ENCODE results near the gene ATP11A. TPM values are rescaled to one million over a fixed set of nuclear protein-coding genes. Genes with fewer than 3 reads are reported as not detected.

ATP11A gene
- total RNA-seq, 2 experiments from 2014 or later, result 24.7 to 25.6 TPM

DNA sequence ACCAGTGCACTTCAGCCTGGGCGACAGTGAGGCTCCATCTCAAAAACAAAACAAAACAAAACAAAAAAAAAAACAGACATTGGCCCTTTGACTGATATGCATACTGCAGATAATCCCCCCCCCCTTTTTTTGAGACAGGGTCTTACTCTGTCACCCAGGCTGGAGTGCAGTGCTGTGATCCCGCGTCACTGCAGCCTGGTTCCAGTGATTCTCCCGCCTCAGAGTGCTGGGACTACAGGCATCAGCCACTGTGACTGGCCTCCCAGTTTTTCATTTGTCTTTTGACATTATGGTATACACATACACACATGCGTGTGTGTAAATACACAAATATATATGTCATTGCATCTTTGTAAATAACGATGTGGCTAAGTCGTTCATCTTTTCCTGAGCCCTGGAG lies 61.8 kb downstream of the ATP11A start:
- peaks cover 2% of the 10 kb centered on the region for H3K36me3 Mint-ChIP-seq (ENCODE audit: low read depth)
- peaks cover 18% of the 10 kb centered on the region for H3K4me1 Mint-ChIP-seq (ENCODE audit: low read depth)
- DNase-seq, result no peak
- CTCF ChIA-PET, result no interaction called here
- no peaks in the 10 kb centered on the region for H3K27me3 Mint-ChIP-seq (ENCODE audit: low read depth)
- intact Hi-C loops (cut with micrococcal nuclease), result no loop called here
- no peak overlapping the region for H3K4me3 Mint-ChIP-seq
- no peaks in the 10 kb centered on the region for H3K9me3 Mint-ChIP-seq
- H3K27ac Mint-ChIP-seq, result no peak overlapping the region

DNA sequence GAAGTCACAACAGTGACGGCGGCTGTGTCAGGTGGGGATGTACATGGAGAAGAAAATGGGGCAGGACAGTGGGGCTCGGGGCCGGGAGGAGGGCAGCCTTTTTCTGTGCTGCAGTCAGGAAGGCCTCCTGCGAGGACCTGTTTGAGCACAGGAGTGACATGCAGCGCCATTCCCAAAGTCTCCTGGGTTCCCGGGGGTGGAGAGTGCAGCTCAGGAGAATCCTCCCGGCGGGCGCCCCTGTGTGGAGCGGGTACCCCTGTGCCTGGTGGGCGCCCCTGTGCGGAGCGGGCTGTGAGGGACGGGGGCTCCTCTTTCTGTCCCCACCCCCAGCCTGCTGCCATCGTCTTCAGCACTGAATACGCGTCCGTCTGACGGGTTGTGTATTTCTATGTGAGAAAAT lies 62.4 kb downstream of the ATP11A start:
- no peak for DNase-seq
- CTCF ChIA-PET, result no interaction called here
- H3K9me3 Mint-ChIP-seq, result no peaks in the 10 kb centered on the region
- peaks cover 21% of the 10 kb centered on the region for H3K4me1 Mint-ChIP-seq (ENCODE audit: low read depth)
- no peak overlapping the region for H3K27ac Mint-ChIP-seq
- no peaks in the 10 kb centered on the region for H3K27me3 Mint-ChIP-seq (ENCODE audit: low read depth)
- H3K36me3 Mint-ChIP-seq (ENCODE audit: low read depth), result peaks cover 2% of the 10 kb centered on the region
- H3K4me3 Mint-ChIP-seq, result no peak overlapping the region
- intact Hi-C loops (cut with micrococcal nuclease), result no loop called here

DNA sequence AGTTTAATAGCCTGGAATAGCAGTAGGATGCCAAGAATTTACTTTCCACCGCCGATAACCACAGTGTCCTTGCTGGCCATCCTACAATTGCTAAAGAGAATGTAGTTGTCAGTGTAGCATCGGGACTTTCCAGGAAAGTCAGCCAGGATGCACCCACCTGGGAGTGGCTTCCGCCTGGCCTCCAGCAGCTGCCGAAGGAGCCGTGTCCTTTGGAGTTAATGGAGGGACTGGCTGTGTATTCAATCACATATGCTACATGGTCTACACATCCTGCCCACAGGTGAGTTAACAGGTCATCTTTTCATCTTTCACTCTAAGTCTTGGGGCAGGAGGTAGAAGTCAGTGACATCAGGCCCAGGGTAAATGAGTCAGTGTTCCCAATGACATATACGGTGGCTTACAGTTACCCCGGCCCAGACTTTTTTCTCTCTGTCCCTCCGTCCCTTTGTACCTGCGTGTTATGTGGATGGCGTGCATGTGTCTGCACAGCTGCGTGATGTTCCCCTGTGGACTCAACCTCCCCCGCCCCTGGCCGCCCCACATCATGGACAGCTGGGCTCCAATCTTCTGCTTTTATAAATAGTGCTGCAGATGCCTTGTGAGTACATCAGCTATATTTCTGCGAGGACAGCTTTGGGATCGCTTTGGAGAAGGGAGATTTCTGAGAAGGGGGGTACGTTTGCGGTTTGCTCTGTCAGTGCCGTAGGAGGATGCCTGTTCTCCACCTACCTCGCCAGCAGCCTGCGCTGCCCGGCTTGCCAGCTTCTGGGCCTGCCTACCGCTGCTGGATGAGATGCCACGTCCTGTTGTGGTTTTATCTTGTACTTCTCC lies 63.1 kb downstream of the ATP11A start:
- H3K4me3 Mint-ChIP-seq, result peak overlapping the region; percentile 2
- intact Hi-C loops (cut with micrococcal nuclease), result loop anchor here (1.0 kb wide), 2 partner anchors 63 to 120 kb away; partner anchors contain the start of gene ATP11A
- peaks cover 2% of the 10 kb centered on the region for H3K36me3 Mint-ChIP-seq (ENCODE audit: low read depth)
- no peaks in the 10 kb centered on the region for H3K9me3 Mint-ChIP-seq
- peak; percentile 59 for DNase-seq
- CTCF ChIA-PET, result no interaction called here
- peaks cover 24% of the 10 kb centered on the region for H3K4me1 Mint-ChIP-seq (ENCODE audit: low read depth)
- H3K27me3 Mint-ChIP-seq (ENCODE audit: low read depth), result no peaks in the 10 kb centered on the region
- H3K27ac Mint-ChIP-seq, result peak overlapping the region; percentile 11

DNA sequence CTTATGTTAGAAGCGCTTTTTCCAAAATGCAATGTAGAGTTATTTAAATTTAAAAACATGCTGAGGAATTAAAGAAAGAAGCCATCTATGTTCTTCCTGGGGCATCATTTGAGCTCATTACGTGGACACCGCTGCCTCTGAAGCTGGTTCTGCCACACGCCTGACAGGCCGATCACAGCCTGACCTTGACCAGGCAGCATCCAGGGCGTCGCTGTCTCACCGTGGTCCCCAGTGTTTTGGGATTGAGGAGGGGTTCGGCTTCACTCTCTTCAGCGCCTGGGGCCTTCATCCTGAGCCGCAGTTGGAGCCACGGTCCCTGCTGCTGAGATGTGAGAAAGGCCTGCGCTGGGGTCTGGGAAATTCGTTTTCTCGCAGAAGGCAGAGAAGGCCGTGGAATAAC lies 64.0 kb downstream of the ATP11A start:
- intact Hi-C loops (cut with micrococcal nuclease), result loop anchor here (1.0 kb wide), 2 partner anchors 64 to 119 kb away; partner anchors contain the start of gene ATP11A
- no peaks in the 10 kb centered on the region for H3K27me3 Mint-ChIP-seq (ENCODE audit: low read depth)
- H3K9me3 Mint-ChIP-seq, result no peaks in the 10 kb centered on the region
- peaks cover 27% of the 10 kb centered on the region for H3K4me1 Mint-ChIP-seq (ENCODE audit: low read depth)
- CTCF ChIA-PET, result no interaction called here
- peaks cover 2% of the 10 kb centered on the region for H3K36me3 Mint-ChIP-seq (ENCODE audit: low read depth)
- no peak overlapping the region for H3K4me3 Mint-ChIP-seq
- H3K27ac Mint-ChIP-seq, result no peak overlapping the region
- no peak for DNase-seq

DNA sequence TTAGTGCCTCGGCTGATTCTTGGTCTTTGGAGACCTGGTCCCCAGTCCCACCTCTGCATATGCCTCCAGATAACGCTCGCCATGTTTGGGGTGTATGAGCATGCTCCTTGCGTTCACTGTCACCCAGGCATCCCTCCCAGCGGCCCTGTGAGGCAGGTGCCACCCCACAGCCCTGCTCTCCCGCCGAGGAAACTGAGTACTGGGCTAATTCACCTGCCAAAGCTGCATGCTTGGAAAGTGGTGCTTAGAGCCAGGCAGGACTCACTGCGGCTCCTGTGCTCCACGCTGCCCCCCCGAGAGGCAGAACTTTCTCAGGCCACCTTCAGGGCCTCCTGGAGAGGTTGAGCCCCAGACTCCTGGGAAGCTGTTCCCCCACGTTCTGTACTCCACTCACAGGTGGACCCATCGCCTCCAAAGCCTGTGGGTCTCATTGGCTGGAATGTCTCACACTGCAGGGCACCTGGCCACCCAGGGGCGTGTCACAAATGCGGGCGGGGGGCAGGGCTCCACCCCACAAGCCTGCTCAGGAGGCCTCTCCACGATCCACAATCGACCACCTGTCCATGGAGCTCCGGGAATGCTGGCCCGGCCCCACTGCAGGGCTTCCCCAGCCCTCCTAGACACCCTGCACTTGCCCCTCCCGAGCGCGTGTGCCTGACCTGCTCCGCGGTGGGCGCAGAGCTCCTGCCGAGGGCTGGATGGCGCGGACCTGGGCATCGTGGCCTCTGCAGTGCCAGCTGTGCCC lies 64.6 kb downstream of the ATP11A start:
- no peaks in the 10 kb centered on the region for H3K36me3 Mint-ChIP-seq (ENCODE audit: low read depth)

DNA sequence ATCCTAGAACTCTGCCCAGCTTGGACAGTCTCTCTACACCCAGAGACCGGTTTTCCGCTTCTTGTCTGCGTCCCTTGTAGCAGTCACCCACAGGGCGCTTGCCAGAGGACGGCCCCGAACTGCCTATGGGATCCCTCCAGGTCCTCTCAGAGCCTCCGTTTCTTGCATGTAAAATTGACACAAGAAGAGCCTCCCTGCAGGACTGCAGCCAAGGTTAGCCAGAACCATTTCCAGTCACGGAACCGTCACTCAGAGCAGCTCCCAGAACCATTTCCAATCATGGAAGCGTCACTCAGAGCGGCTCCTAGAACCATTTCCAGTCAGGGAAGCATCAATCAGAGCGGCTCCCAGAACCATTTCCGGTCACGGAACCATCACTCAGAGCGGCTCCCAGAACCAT lies 65.5 kb downstream of the ATP11A start:
- intact Hi-C loops (cut with micrococcal nuclease), result no loop called here
- H3K36me3 Mint-ChIP-seq (ENCODE audit: low read depth), result no peaks in the 10 kb centered on the region
- no peaks in the 10 kb centered on the region for H3K27me3 Mint-ChIP-seq (ENCODE audit: low read depth)
- peaks cover 33% of the 10 kb centered on the region for H3K4me1 Mint-ChIP-seq (ENCODE audit: low read depth)
- CTCF ChIA-PET, result no interaction called here
- no peak for DNase-seq
- H3K4me3 Mint-ChIP-seq, result no peak overlapping the region
- H3K9me3 Mint-ChIP-seq, result no peaks in the 10 kb centered on the region
- no peak overlapping the region for H3K27ac Mint-ChIP-seq

More for the DNA sequence above, 64.6 kb downstream of the ATP11A start:
- Mint-ChIP-seq H3K27me3 (ENCODE audit: low read depth) (no peaks in the 10 kb centered on the region), H3K27ac (no peak overlapping the region), H3K4me1 (ENCODE audit: low read depth) (peaks cover 33% of the 10 kb centered on the region), H3K4me3 (no peak overlapping the region), H3K9me3 (no peaks in the 10 kb centered on the region)
- DNase-seq, result no peak
- CTCF ChIA-PET, result no interaction called here
- intact Hi-C loops (cut with micrococcal nuclease), result no loop called here

DNA sequence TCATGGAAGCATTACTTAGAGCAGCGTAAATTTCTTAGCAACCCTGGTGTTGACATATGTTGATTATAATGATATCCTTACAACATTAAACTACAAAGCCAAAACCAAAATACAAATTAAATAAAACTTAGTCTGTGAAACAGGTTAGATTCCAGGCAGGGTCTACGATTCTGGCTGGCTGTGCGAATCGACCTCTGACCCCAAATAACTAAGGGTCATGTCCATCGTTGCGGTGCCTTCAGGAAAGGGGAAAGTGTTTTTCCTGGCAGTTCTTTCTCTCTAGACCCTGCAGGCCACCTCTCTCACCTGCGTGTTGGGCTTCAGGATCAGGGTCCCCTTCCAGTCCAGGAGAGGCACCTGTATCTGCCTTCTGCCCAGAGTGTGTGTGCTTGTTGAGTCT lies 66.2 kb downstream of the ATP11A start:
- no peak overlapping the region for H3K27ac Mint-ChIP-seq

DNA sequence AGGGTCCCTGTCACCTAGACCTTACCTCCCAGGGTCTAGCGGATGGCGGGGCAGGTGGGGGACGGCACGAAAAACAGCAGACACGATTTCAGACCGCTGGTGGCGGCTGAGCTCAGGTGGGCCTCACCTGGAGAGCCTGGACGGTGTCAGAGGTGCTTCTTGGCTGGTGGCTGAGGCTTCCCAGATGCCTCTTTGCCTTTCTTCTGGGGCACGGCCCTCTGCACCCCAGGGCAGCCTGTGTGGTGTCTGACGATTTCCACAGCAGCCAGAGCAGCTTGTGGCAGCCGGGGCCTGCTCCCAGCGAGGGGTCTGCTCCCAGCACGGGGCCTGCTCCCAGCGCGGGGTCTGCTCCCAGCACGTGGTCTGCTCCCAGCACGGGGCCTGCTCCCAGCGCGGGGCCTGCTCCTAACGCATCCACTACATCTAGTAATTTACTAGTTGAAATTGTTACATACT lies 66.7 kb downstream of the ATP11A start:
- Mint-ChIP-seq H3K36me3 (ENCODE audit: low read depth) (no peaks in the 10 kb centered on the region), H3K4me1 (ENCODE audit: low read depth) (peaks cover 33% of the 10 kb centered on the region), H3K27me3 (ENCODE audit: low read depth) (no peaks in the 10 kb centered on the region), H3K4me3 (no peak overlapping the region), H3K9me3 (no peaks in the 10 kb centered on the region), H3K27ac (no peak overlapping the region)
- intact Hi-C loops (cut with micrococcal nuclease), result no loop called here
- DNase-seq, result no peak
- CTCF ChIA-PET, result no interaction called here

More for the DNA sequence above, 66.2 kb downstream of the ATP11A start:
- no peaks in the 10 kb centered on the region for H3K27me3 Mint-ChIP-seq (ENCODE audit: low read depth)
- peaks cover 33% of the 10 kb centered on the region for H3K4me1 Mint-ChIP-seq (ENCODE audit: low read depth)
- no peak overlapping the region for H3K4me3 Mint-ChIP-seq
- DNase-seq, result no peak
- CTCF ChIA-PET, result no interaction called here
- H3K36me3 Mint-ChIP-seq (ENCODE audit: low read depth), result no peaks in the 10 kb centered on the region
- no peaks in the 10 kb centered on the region for H3K9me3 Mint-ChIP-seq
- intact Hi-C loops (cut with micrococcal nuclease), result no loop called here

DNA sequence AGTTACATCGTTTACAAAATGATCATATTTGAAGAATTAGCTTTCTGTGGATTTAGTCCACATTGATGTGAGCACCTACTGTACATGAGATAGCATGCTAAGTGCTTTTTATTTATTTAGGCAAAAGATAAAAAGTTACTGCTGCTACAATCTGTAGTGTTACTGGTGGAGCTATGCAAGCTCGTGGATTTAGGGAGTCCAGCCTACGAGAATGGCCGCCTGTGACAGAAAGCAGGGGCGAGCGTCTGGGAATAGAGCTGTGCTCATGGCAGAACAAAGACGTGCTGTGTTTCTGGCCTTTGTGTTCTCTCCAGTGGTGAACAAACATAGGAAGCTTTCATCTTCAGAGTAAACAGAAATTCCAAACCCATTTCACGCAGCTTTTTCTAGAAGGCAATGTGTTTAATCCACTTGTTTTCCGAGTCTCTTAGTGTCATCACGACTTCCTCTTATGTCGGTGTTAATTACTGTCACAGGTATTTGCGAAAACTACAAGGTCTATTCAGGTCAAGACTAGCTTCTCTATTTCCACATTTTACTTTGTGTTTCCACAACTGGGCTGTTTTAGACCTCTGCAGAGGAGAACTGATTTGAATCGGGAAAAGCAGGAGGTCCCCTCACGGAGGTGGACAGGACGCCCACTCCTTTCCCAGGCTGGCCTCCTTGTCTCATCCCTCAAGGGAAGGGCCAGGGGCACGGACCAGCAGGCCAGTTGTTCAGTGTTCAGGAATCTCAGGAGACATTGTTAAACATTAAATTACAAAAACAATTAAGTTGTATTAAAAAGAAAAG lies 67.3 kb downstream of the ATP11A start:
- Mint-ChIP-seq H3K4me3 (no peak overlapping the region), H3K27me3 (ENCODE audit: low read depth) (no peaks in the 10 kb centered on the region), H3K4me1 (ENCODE audit: low read depth) (peaks cover 31% of the 10 kb centered on the region), H3K27ac (no peak overlapping the region), H3K9me3 (no peaks in the 10 kb centered on the region), H3K36me3 (ENCODE audit: low read depth) (no peaks in the 10 kb centered on the region)
- intact Hi-C loops (cut with micrococcal nuclease), result no loop called here
- CTCF ChIA-PET, result no interaction called here
- DNase-seq, result no peak

DNA sequence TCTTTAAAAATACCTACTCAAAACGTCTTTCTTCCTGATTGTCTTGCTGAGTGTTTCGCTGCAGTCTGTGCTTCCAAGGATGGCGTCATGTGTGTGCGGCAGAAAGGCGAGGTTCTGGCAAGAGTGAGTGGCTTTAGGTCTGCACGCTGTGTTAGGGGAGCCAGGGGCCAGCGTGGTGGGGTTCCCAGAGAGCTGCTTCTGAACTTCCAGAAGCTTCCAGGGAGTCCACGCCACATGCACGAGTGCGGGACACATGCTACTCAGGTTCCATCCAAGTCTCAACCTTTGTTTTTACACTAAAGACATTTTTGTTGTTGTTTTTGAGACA lies 67.9 kb downstream of the ATP11A start:
- Mint-ChIP-seq H3K27me3 (ENCODE audit: low read depth) (no peaks in the 10 kb centered on the region), H3K4me3 (no peak overlapping the region), H3K36me3 (ENCODE audit: low read depth) (no peaks in the 10 kb centered on the region), H3K4me1 (ENCODE audit: low read depth) (peaks cover 26% of the 10 kb centered on the region), H3K27ac (no peak overlapping the region), H3K9me3 (no peaks in the 10 kb centered on the region)
- no peak for DNase-seq
- intact Hi-C loops (cut with micrococcal nuclease), result no loop called here
- CTCF ChIA-PET, result no interaction called here

DNA sequence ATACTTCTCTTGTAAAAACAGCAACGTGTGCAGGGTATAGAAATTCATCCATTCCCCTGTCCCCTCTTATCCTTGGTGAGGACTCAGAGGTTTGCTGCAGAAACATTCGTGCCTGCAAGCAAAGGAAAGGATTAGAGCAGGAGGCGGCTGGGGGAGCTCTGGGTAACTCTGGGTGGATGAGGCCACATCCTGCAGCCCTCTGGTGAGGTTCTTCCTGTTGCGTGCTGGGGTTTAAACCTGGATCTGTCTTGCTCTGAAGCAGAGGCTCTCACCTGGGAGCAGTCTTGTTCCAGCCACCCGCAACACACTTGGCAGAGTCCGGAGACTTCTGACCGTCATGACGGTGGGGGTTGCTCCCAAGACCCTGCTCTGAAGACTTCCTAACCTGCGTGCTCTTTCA lies 69.2 kb downstream of the ATP11A start:
- Mint-ChIP-seq H3K4me1 (ENCODE audit: low read depth) (peaks cover 17% of the 10 kb centered on the region), H3K27ac (no peak overlapping the region), H3K36me3 (ENCODE audit: low read depth) (no peaks in the 10 kb centered on the region), H3K4me3 (no peak overlapping the region), H3K9me3 (no peaks in the 10 kb centered on the region), H3K27me3 (ENCODE audit: low read depth) (no peaks in the 10 kb centered on the region)
- no peak for DNase-seq
- intact Hi-C loops (cut with micrococcal nuclease), result no loop called here
- CTCF ChIA-PET, result no interaction called here

DNA sequence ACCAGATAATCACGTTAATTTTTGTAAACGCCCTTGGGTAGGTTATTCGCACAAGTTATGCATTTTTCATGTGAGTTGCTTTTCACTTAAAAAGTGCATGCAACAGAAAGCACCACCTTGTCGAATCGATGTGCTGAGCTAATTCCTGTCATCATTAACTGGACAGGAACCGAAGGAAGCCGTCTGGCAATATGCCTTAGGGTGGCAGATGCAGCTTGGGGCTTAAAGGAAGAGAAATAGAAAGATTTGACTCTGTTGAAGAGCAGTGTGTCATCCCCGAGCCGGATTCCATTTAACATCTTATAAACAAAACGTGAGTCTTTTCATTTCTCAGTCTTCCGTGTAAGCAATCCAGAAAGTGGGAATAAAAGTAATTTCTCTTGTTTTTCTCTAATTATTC lies 70.0 kb downstream of the ATP11A start:
- no peak for DNase-seq
- no peaks in the 10 kb centered on the region for H3K9me3 Mint-ChIP-seq
- peaks cover 15% of the 10 kb centered on the region for H3K4me1 Mint-ChIP-seq (ENCODE audit: low read depth)
- intact Hi-C loops (cut with micrococcal nuclease), result no loop called here
- no peaks in the 10 kb centered on the region for H3K27me3 Mint-ChIP-seq (ENCODE audit: low read depth)
- no peak overlapping the region for H3K4me3 Mint-ChIP-seq
- H3K27ac Mint-ChIP-seq, result no peak overlapping the region
- CTCF ChIA-PET, result no interaction called here
- no peaks in the 10 kb centered on the region for H3K36me3 Mint-ChIP-seq (ENCODE audit: low read depth)
